GM13977 (cell line): ENCODE measurements around the gene IAH1.

Source experiments
- DNase-seq: peaks from one replicate; pipeline ENCODE4 v3.0.0; 2012; ENCODE audit warnings: low spot score
- CTCF ChIP-seq: IDR thresholded peaks from 2 replicates; pipeline ENCODE4 v1.5.1; 2012; ENCODE audit warnings: mild to moderate bottlenecking, control low read depth; ENCODE audit not compliant: insufficient read depth; ENCODE audit errors: extremely low read depth, missing control alignments
- in situ Hi-C: fragments of 300-500 bp; cut with MboI; formaldehyde crosslinking; loops from one replicate; pipeline ENCODE4 v1.12.0; 2022; ENCODE audit warnings: low sequenced_read_pairs, low pct_unique_long_range_greater_than_20kb, mixed read lengths, inconsistent platforms; ENCODE audit not compliant: unreplicated experiment

The IAH1 gene

DNA sequence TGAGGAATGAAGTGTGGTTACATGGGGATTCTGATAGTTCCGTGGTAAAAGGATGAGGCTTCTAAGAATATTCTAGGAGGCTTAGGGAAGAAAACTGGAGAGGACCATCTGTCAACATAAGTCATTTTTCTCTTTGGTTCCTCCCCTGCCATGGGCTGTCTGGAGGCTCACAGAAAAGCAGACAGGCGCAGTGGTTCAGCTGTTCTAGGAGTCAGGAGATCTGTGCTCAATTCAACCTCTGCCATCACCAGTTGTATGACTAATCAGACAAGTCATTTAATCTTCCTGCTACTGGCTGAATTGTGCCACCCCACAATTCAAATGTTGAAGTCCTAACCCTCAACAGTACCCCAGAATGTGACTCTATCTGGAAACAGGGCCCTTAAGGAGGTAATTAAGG, 44.9 kb downstream of the IAH1 start:
- DNase-seq: no peak
- TF ChIP-seq CTCF: no peak
- in situ Hi-C loops: no loop called here

- in situ Hi-C loops: no loop called here
- TF ChIP-seq CTCF: no peak
- DNase-seq: no peak
Observed at GRCh38 chr2:9524291-9524690, 49.9 kb downstream of the IAH1 start.

DNA sequence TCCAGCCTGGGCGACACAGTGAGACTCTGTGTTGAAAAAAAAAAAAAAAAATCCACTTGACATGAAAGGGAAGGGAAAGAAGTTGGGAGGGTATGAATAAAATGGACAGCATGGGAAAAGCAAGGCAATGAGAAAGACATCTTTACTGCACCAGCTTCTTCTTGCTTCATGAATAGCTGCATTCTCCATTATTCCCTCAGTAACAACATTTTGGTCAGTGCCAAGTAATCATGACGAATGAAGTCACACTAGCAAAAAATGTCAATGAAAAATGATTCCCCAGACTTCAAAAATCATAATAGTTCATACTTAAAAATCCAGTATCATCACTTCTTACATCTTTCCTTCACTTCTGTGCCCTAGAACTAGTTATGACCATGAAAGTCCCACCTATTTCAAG, 50.9 kb downstream of the IAH1 start:
- DNase-seq: no peak
- in situ Hi-C loops: no loop called here
- TF ChIP-seq CTCF: no peak

DNA sequence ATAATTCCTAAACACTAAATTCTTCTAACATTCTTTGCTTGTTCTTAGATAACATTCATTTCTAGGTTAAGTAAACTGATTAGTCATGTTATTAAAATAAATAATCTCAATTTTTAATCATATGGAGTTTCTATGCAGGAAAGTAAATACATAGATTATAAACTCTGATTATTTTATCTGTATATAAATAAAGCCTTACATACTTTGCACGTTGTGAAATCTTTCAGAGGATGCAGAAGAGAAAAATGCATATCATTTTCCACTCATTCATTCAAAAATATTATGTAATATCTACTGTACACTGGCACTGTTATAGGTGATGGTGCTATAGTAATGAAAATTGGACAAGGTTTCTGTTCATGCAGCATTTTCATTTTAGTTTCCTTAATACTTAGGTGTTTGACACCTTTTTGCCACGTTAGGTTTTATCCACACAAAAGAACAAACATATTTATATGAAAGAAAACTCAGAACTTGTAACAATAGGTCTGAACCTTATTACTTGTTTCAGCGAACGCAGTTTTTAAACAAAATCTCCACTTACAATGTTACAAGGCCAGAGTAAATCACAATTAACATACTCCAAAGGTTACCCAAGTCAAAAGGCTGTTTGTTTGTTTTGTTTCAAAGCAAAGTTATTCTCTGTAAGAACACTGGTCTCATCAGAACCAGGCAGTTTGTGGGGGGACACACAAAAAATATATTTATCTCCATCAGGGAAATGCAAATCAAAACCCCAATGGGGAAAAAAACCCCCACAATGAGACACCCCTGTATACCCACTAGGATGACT, 53.8 kb downstream of the IAH1 start:
- in situ Hi-C loops: no loop called here
- TF ChIP-seq CTCF: no peak
- no peak for DNase-seq

- no peak for TF ChIP-seq CTCF
- no peak for DNase-seq
- in situ Hi-C loops: no loop called here
Observed at GRCh38 chr2:9532421-9532820, 58.1 kb downstream of the IAH1 start.

GRCh38 chr2:9533663-9534062, 59.3 kb downstream of the IAH1 start:
- in situ Hi-C loops: no loop called here
- no peak for DNase-seq
- TF ChIP-seq CTCF: no peak
